Measurements from ENCODE around the gene MAGEB16. TPM values are rescaled to one million over a fixed set of nuclear protein-coding genes. Genes with fewer than 3 reads are reported as not detected.

The MAGEB16 gene
- total RNA-seq: not detected
- long read RNA-seq: 0 reads

GRCh38 chrX:35798042-35798441, at the start of gene MAGEB16:
Gene MAGEB16, plus strand, starts transcription at chrX:35798342. Its CDS starts 3,855 bp downstream, at chrX:35802197.
- ATAC-seq (ENCODE audit: poor library complexity) (no peak), DNase-seq (no peak)
- intact Hi-C loops (cut with DNase I): no loop called here

- intact Hi-C loops (cut with DNase I): no loop called here
- DNase-seq: no peak
- no peak for ATAC-seq (ENCODE audit: poor library complexity)
Observed at GRCh38 chrX:35773958-35774564, 24.1 kb upstream of the MAGEB16 start.

GRCh38 chrX:35785075-35785474, 13.1 kb upstream of the MAGEB16 start:
- DNase-seq: no peak
- intact Hi-C loops (cut with DNase I): no loop called here

GRCh38 chrX:35786271-35786670, 11.9 kb upstream of the MAGEB16 start:
- DNase-seq: no peak
- no peak for ATAC-seq (ENCODE audit: poor library complexity)
- intact Hi-C loops (cut with DNase I): no loop called here

More at GRCh38 chrX:35785075-35785474, 13.1 kb upstream of the MAGEB16 start:
- no peak for ATAC-seq (ENCODE audit: poor library complexity)

- no peak for DNase-seq
- ATAC-seq (ENCODE audit: poor library complexity): no peak
- intact Hi-C loops (cut with DNase I): no loop called here
Observed at GRCh38 chrX:35787867-35788266, 10.3 kb upstream of the MAGEB16 start.

GRCh38 chrX:35800474-35800873, 2.3 kb downstream of the MAGEB16 start:
- ATAC-seq (ENCODE audit: poor library complexity) (no peak), DNase-seq (no peak)
- intact Hi-C loops (cut with DNase I): no loop called here

GRCh38 chrX:35809781-35810180, 11.6 kb downstream of the MAGEB16 start:
- DNase-seq (no peak), ATAC-seq (ENCODE audit: poor library complexity) (no peak)
- intact Hi-C loops (cut with DNase I): no loop called here

- ATAC-seq (ENCODE audit: poor library complexity) (no peak), DNase-seq (no peak)
- intact Hi-C loops (cut with DNase I): no loop called here
Observed at GRCh38 chrX:35819241-35819640, 21.1 kb downstream of the MAGEB16 start.

- no peak for DNase-seq
- intact Hi-C loops (cut with DNase I): no loop called here
- ATAC-seq (ENCODE audit: poor library complexity): no peak
Observed at GRCh38 chrX:35826503-35826902, 28.4 kb downstream of the MAGEB16 start.

- intact Hi-C loops (cut with DNase I): no loop called here
- no peak for ATAC-seq (ENCODE audit: poor library complexity)
- DNase-seq: no peak
Observed at GRCh38 chrX:35829501-35829900, 31.4 kb downstream of the MAGEB16 start.

GRCh38 chrX:35841872-35842271, 43.7 kb downstream of the MAGEB16 start:
- ATAC-seq (ENCODE audit: poor library complexity) (no peak), DNase-seq (no peak)
- intact Hi-C loops (cut with DNase I): no loop called here

GRCh38 chrX:35842674-35843073, 44.5 kb downstream of the MAGEB16 start:
- ATAC-seq (ENCODE audit: poor library complexity) (no peak), DNase-seq (no peak)
- intact Hi-C loops (cut with DNase I): no loop called here

- no peak for ATAC-seq (ENCODE audit: poor library complexity)
- intact Hi-C loops (cut with DNase I): no loop called here
Observed at GRCh38 chrX:35847736-35848135, 49.6 kb downstream of the MAGEB16 start.

More at GRCh38 chrX:35847736-35848135, 49.6 kb downstream of the MAGEB16 start:
- DNase-seq: no peak

Other genes starting within 250 kb of the MAGEB16 start
- not detected for gene CFAP47, start 121.4 kb downstream of the MAGEB16 start, total RNA-seq

Measured in Right ventricle myocardium superior (tissue), 1 donor.